ENCODE results near the gene CASP9.

DNA sequence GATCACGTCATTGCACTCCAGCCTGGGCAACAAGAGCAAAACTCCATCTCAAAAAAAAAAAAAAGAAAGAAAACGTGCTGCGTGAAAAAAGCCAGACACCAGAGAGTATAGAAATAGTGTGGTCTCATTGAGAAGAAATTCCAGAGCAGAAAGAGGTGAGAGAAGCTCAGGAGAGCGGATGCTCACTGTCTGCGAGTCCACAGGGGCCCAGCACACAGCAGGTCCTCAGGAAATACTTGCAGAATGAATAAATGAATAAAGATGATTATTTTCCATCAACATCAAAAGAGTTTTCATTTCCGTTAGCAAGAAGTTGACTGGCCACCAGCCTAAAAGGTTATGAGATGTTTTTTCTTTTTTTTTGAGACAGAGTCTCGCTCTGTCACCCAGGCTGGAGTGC is 14.4 kb downstream of the CASP9 start:
- TF ChIP-seq, protein P1, sequence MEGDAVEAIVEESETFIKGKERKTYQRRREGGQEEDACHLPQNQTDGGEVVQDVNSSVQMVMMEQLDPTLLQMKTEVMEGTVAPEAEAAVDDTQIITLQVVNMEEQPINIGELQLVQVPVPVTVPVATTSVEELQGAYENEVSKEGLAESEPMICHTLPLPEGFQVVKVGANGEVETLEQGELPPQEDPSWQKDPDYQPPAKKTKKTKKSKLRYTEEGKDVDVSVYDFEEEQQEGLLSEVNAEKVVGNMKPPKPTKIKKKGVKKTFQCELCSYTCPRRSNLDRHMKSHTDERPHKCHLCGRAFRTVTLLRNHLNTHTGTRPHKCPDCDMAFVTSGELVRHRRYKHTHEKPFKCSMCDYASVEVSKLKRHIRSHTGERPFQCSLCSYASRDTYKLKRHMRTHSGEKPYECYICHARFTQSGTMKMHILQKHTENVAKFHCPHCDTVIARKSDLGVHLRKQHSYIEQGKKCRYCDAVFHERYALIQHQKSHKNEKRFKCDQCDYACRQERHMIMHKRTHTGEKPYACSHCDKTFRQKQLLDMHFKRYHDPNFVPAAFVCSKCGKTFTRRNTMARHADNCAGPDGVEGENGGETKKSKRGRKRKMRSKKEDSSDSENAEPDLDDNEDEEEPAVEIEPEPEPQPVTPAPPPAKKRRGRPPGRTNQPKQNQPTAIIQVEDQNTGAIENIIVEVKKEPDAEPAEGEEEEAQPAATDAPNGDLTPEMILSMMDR (IDR thresholded peaks at IDR 0.05): no peak
- no peak for TF ChIP-seq POLR2AphosphoS5 (IDR thresholded peaks at IDR 0.05)
- no peak for TF ChIP-seq POLR2A (IDR thresholded peaks at IDR 0.05)
- TF ChIP-seq EP300 (IDR thresholded peaks at IDR 0.05): no peak
